HepG2 (cell line): Measurements from ENCODE around the gene ZBTB46. TPM values are rescaled to one million over a fixed set of nuclear protein-coding genes. Genes with fewer than 3 reads are reported as not detected.

Source experiments
- ATAC-seq: fragments of 200-7000 bp; cut with Tn5 transposase; 3 replicates; pipeline ENCODE4 v1.9.1; 2020; ENCODE audit warnings: mild to moderate bottlenecking, moderate library complexity
- BruUV-seq: library from RNA; stranded (reverse); fragments of 400-500 nt; replicated peaks from 2 replicates; lab custom pipeline; 2021; lab: Mats Ljungman, UMichigan
- CTCF ChIA-PET: fragments of 300-600 bp; formaldehyde crosslinking; extraction: SDS; loops from one replicate; lab custom pipeline; 2021; ENCODE audit warnings: low total read pairs, inconsistent platforms, low intra/inter-chr PET ratio; lab: Yijun Ruan, JAX
- POLR2A ChIA-PET: fragments of 350-600 bp; sonication (Branson Sonifier 250); formaldehyde crosslinking; loops from one replicate; lab custom pipeline; 2020; ENCODE audit warnings: antibody characterized with exemption, inconsistent platforms; lab: Yijun Ruan, JAX
- DNase-seq: peaks from one replicate; pipeline ENCODE4 v3.0.0-alpha.2; 2015; ENCODE audit warnings: low spot score
- FAIRE-seq: peaks from 3 replicates; lab custom pipeline; 2011; peaks lifted over from hg19 to GRCh38; lab: Jason Lieb, UNC
- H2AFZ ChIP-seq: one replicate; pipeline ENCODE4 v1.6.1; 2011; ENCODE audit warnings: low read length, inconsistent platforms
- H3K27ac ChIP-seq: fragments of 300-600 bp; 3 replicates; pipeline ENCODE4 v1.8.0; 2011; ENCODE audit warnings: mixed run types, mild to moderate bottlenecking, mixed read lengths, low read length, inconsistent platforms; ENCODE audit not compliant: insufficient read depth; ENCODE audit errors: extremely low read length
- H3K27me3 ChIP-seq, 2 experiments: fragments of 200-600 bp in 1 of 2; 2 replicates in 1 of 2; 3 replicates in 1 of 2; pipeline versions ENCODE4 v1.6.0 to v1.8.0; 2011; ENCODE audit warnings: low read length in 2 of 2, mild to moderate bottlenecking in 2 of 2, moderate library complexity in 2 of 2, inconsistent platforms in 1 of 2; ENCODE audit not compliant: insufficient read depth in 2 of 2, control insufficient read depth in 1 of 2
- H3K36me3 ChIP-seq, 2 experiments: fragments of 200-600 bp in 1 of 2; replicated peaks in 1 of 2; 2 replicates in 1 of 2; 3 replicates in 1 of 2; pipeline versions ENCODE4 v1.5.1 to v1.8.0; 2011; ENCODE audit warnings: low read length in 2 of 2, inconsistent platforms in 1 of 2; ENCODE audit not compliant: insufficient read depth in 2 of 2, control insufficient read depth in 1 of 2
- H3K4me1 ChIP-seq: 2 replicates; pipeline ENCODE4 v1.5.1; 2012; ENCODE audit warnings: low read length, inconsistent platforms; ENCODE audit not compliant: insufficient read depth
- H3K4me2 ChIP-seq: 2 replicates; pipeline ENCODE4 v1.6.0; 2011; ENCODE audit warnings: low read depth, low read length, inconsistent platforms
- H3K4me3 ChIP-seq, 3 experiments: fragments of 200-600 bp in 1 of 3; sonication (generic), shearing (Covaris generic) in 1 of 3; replicated peaks in 1 of 3; 2 replicates each; pipeline ENCODE4 v1.5.1; 2011 to 2016; ENCODE audit warnings: low read length in 3 of 3, inconsistent platforms in 2 of 3, low read depth in 2 of 3, mild to moderate bottlenecking in 2 of 3, control low read depth in 1 of 3, mixed read lengths in 1 of 3; ENCODE audit not compliant: insufficient read depth in 1 of 3
- H3K79me2 ChIP-seq: one replicate; pipeline ENCODE4 v1.6.1; 2011; ENCODE audit warnings: low read length, inconsistent platforms; ENCODE audit not compliant: insufficient read depth
- H3K9ac ChIP-seq: 2 replicates; pipeline ENCODE4 v1.6.0; 2011; ENCODE audit warnings: mild to moderate bottlenecking, low read depth, low read length, inconsistent platforms; ENCODE audit not compliant: insufficient read depth
- H3K9me3 ChIP-seq: 2 replicates; pipeline ENCODE4 v1.5.1; 2012; ENCODE audit warnings: mild to moderate bottlenecking, low read length
- H4K20me1 ChIP-seq: 2 replicates; pipeline ENCODE4 v1.6.0; 2011; ENCODE audit warnings: inconsistent platforms, mild to moderate bottlenecking, low read length, moderate library complexity; ENCODE audit not compliant: insufficient read depth
- MED1 ChIP-seq: sonication (generic); formaldehyde crosslinking; IDR thresholded peaks from 2 replicates; pipeline ENCODE4 v1.4.0; 2020; ENCODE audit warnings: missing genetic modification reagents
- NCOA1 ChIP-seq: sonication (generic); formaldehyde crosslinking; IDR thresholded peaks from 2 replicates; pipeline ENCODE4 v1.9.0; 2021; ENCODE audit warnings: missing genetic modification reagents
- PBX2 ChIP-seq: IDR thresholded peaks from 2 replicates; pipeline ENCODE4 v1.6.1; 2016; ENCODE audit warnings: control low read depth
- SMC3 ChIP-seq: IDR thresholded peaks from 2 replicates; pipeline ENCODE4 v1.6.1; 2011; ENCODE audit warnings: low read length, improper control_type of control experiment
- ZFX ChIP-seq: sonication (generic); formaldehyde crosslinking; IDR thresholded peaks from 2 replicates; pipeline ENCODE4 v1.4.0; 2020; ENCODE audit warnings: mild to moderate bottlenecking, low read depth, missing genetic modification reagents, moderate library complexity
- ZNF230 ChIP-seq: sonication (generic); formaldehyde crosslinking; IDR thresholded peaks from 2 replicates; pipeline ENCODE4 v1.4.0; 2020; ENCODE audit warnings: mild to moderate bottlenecking, missing genetic modification reagents
- ZNF292 ChIP-seq: sonication (generic); formaldehyde crosslinking; IDR thresholded peaks from 2 replicates; pipeline ENCODE4 v1.8.1; 2022; ENCODE audit warnings: mild to moderate bottlenecking, low read depth, missing genetic modification reagents, borderline replicate concordance
- ZNF567 ChIP-seq: sonication (generic); formaldehyde crosslinking; IDR thresholded peaks from 2 replicates; pipeline ENCODE4 v1.8.1; 2023; ENCODE audit warnings: mild to moderate bottlenecking, missing genetic modification reagents, borderline replicate concordance
- ZNF761 ChIP-seq: sonication (generic); formaldehyde crosslinking; conservative IDR thresholded peaks from 2 replicates; pipeline ENCODE4 v1.4.0; 2020; ENCODE audit warnings: mild to moderate bottlenecking, missing genetic modification reagents
- WGBS: methylation state at CpG from one replicate; pipeline ENCODE4 v1.1.6; 2017; ENCODE audit warnings: low lambda C conversion rate; 5-methylcytosine and 5-hydroxymethylcytosine counted together
- in situ Hi-C: cut with HindIII; loops from 2 replicates; pipeline ENCODE4 v1.10.0; 2017; ENCODE audit warnings: low pct_unique_long_range_greater_than_20kb; ENCODE audit not compliant: extremely low pct_ligation_motif_present
- intact Hi-C: fragments of 100-400 bp; cut with micrococcal nuclease; formaldehyde crosslinking; loops from one replicate; pipeline ENCODE4 v1.10.0; 2022; ENCODE audit not compliant: unreplicated experiment
- polyA plus RNA-seq, 8 experiments: library from polyadenylated mRNA; depleted of rRNA in 3 of 8; stranded (reverse) in 7 of 8; unstranded in 1 of 8; fragments of >200 nt; fragmentation: Illumina TruSeq in 4 of 8; extraction: Trizol in 4 of 8; gene quantifications; 2 replicates each; pipeline versions ENCODE4 v1.2.1 to v1.2.3, GENCODE V29; 2011 to 2016; ENCODE audit warnings: low read depth in 4 of 8, missing spikeins in 1 of 8, mixed read lengths in 1 of 8; ENCODE audit not compliant: insufficient read depth in 1 of 8
- total RNA-seq, 5 experiments: library from RNA; depleted of rRNA; stranded (reverse); fragments of >200 nt; fragmentation: Illumina TruSeq; extraction: Trizol; gene quantifications; 2 replicates each; pipeline ENCODE4 v1.2.3, GENCODE V29; 2016; ENCODE audit warnings: low read depth in 1 of 5
- TF ChIP-seq, protein P1 (sequence below): sonication (generic); formaldehyde crosslinking; IDR thresholded peaks from 2 replicates; pipeline ENCODE4 v1.4.0; 2020; ENCODE audit warnings: missing genetic modification reagents, borderline replicate concordance
- TF ChIP-seq, protein P2 (sequence below): sonication (generic); formaldehyde crosslinking; IDR thresholded peaks from 2 replicates; pipeline ENCODE4 v1.4.0; 2020; ENCODE audit warnings: missing genetic modification reagents
- TF ChIP-seq, protein P3 (sequence below): IDR thresholded peaks from 2 replicates; pipeline ENCODE4 v1.6.1; 2016

The ZBTB46 gene
- total and polyA plus RNA-seq, 2 of the 13 experiments (the other 11 are each of a cell fraction or from before 2014, with no cell fraction given): 1.6 to 13.5 TPM

- peak; percentile 56; the same call in 1 of the 2 replicates for TF ChIP-seq ZFX (CRISPR knock-in tag)
- TF ChIP-seq NCOA1 (CRISPR knock-in tag): 0 out of 2 replicates have a peak, but pooled peaks have one; percentile 31
Observed at GRCh38 chr20:63809856-63810255, 21.2 kb downstream of the ZBTB46 start (continued).

- Histone ChIP-seq H3K9me3 (no peaks in the 10 kb centered on the region), H3K9ac (no peak overlapping the region), H3K4me3 (no peak overlapping the region), H3K4me2 (no peak overlapping the region), H3K27ac (no peak overlapping the region), H3K4me1 (peaks cover 29% of the 10 kb centered on the region), H3K27me3 (no peaks in the 10 kb centered on the region), H4K20me1 (no peaks in the 10 kb centered on the region), H3K79me2 (no peaks in the 10 kb centered on the region), H2AFZ (no peak overlapping the region), H3K36me3 (no peaks in the 10 kb centered on the region)
- whole genome bisulfite sequencing: 96% methylated on average over 30 of the region's 31 CpGs
- CTCF ChIA-PET: no interaction called here
- in situ Hi-C loops (no loop called here), intact Hi-C loops (no loop called here)
- no peak for DNase-seq
- no peak for FAIRE-seq
- POLR2A ChIA-PET: no interaction called here
- peak; percentile 68 for ATAC-seq
- no TSS peak for BruUV-seq
- TF ChIP-seq ZNF761 (no peak), ZNF292 (no peak), PBX2 (no peak), SMC3 (peak; percentile 13; the same call in 1 of the 2 replicates), ZNF567 (CRISPR knock-in tag) (no peak), ZNF230 (CRISPR knock-in tag) (no peak), MED1 (no peak)
- TF ChIP-seq, protein P1, sequence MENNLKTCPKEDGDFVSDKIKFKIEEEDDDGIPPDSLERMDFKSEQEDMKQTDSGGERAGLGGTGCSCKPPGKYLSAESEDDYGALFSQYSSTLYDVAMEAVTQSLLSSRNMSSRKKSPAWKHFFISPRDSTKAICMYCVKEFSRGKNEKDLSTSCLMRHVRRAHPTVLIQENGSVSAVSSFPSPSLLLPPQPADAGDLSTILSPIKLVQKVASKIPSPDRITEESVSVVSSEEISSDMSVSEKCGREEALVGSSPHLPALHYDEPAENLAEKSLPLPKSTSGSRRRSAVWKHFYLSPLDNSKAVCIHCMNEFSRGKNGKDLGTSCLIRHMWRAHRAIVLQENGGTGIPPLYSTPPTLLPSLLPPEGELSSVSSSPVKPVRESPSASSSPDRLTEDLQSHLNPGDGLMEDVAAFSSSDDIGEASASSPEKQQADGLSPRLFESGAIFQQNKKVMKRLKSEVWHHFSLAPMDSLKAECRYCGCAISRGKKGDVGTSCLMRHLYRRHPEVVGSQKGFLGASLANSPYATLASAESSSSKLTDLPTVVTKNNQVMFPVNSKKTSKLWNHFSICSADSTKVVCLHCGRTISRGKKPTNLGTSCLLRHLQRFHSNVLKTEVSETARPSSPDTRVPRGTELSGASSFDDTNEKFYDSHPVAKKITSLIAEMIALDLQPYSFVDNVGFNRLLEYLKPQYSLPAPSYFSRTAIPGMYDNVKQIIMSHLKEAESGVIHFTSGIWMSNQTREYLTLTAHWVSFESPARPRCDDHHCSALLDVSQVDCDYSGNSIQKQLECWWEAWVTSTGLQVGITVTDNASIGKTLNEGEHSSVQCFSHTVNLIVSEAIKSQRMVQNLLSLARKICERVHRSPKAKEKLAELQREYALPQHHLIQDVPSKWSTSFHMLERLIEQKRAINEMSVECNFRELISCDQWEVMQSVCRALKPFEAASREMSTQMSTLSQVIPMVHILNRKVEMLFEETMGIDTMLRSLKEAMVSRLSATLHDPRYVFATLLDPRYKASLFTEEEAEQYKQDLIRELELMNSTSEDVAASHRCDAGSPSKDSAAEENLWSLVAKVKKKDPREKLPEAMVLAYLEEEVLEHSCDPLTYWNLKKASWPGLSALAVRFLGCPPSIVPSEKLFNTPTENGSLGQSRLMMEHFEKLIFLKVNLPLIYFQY (CRISPR knock-in tag): no peak
- TF ChIP-seq, protein P2, sequence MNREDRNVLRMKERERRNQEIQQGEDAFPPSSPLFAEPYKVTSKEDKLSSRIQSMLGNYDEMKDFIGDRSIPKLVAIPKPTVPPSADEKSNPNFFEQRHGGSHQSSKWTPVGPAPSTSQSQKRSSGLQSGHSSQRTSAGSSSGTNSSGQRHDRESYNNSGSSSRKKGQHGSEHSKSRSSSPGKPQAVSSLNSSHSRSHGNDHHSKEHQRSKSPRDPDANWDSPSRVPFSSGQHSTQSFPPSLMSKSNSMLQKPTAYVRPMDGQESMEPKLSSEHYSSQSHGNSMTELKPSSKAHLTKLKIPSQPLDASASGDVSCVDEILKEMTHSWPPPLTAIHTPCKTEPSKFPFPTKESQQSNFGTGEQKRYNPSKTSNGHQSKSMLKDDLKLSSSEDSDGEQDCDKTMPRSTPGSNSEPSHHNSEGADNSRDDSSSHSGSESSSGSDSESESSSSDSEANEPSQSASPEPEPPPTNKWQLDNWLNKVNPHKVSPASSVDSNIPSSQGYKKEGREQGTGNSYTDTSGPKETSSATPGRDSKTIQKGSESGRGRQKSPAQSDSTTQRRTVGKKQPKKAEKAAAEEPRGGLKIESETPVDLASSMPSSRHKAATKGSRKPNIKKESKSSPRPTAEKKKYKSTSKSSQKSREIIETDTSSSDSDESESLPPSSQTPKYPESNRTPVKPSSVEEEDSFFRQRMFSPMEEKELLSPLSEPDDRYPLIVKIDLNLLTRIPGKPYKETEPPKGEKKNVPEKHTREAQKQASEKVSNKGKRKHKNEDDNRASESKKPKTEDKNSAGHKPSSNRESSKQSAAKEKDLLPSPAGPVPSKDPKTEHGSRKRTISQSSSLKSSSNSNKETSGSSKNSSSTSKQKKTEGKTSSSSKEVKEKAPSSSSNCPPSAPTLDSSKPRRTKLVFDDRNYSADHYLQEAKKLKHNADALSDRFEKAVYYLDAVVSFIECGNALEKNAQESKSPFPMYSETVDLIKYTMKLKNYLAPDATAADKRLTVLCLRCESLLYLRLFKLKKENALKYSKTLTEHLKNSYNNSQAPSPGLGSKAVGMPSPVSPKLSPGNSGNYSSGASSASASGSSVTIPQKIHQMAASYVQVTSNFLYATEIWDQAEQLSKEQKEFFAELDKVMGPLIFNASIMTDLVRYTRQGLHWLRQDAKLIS (CRISPR knock-in tag): no peak
- TF ChIP-seq, protein P3, sequence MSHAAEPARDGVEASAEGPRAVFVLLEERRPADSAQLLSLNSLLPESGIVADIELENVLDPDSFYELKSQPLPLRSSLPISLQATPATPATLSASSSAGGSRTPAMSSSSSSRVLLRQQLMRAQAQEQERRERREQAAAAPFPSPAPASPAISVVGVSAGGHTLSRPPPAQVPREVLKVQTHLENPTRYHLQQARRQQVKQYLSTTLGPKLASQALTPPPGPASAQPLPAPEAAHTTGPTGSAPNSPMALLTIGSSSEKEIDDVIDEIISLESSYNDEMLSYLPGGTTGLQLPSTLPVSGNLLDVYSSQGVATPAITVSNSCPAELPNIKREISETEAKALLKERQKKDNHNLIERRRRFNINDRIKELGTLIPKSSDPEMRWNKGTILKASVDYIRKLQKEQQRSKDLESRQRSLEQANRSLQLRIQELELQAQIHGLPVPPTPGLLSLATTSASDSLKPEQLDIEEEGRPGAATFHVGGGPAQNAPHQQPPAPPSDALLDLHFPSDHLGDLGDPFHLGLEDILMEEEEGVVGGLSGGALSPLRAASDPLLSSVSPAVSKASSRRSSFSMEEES (CRISPR knock-in tag): no peak
Observed at GRCh38 chr20:63808964-63809674, 21.9 kb downstream of the ZBTB46 start.
